Brain microvascular endothelial cell (primary cell): ENCODE measurements around the gene ARID2.

Experiments used
- DNase-seq: peaks from one replicate; pipeline ENCODE4 v3.0.0-alpha.2; 2020
- H3K27ac ChIP-seq: fragments of 250-450 bp; sonication (Bioruptor Pico); 2 replicates; pipeline ENCODE4 v1.5.1; 2020; ENCODE audit warnings: mild to moderate bottlenecking, moderate library complexity
- H3K27me3 ChIP-seq: fragments of 250-450 bp; sonication (Bioruptor Pico); replicated peaks from 2 replicates; pipeline ENCODE4 v1.5.1; 2020; ENCODE audit warnings: mild to moderate bottlenecking
- H3K36me3 ChIP-seq: fragments of 250-450 bp; sonication (Bioruptor Pico); replicated peaks from 2 replicates; pipeline ENCODE4 v1.5.1; 2020; ENCODE audit warnings: mild to moderate bottlenecking
- H3K4me3 ChIP-seq: 2 replicates; pipeline ENCODE4 v1.5.1; 2011; ENCODE audit warnings: low read depth, mild to moderate bottlenecking, control low read depth, low read length, moderate library complexity
- in situ Hi-C: cut with HindIII; loops from 2 replicates; pipeline ENCODE4 v1.10.0; 2017; ENCODE audit warnings: low sequenced_read_pairs, low pct_ligation_motif_present
- TF ChIP-seq, protein P1 (sequence below): IDR thresholded peaks from 2 replicates; pipeline ENCODE4 v1.5.1; 2011; ENCODE audit warnings: low read depth, mild to moderate bottlenecking, moderate library complexity, low read length, control low read depth, inconsistent platforms; ENCODE audit errors: missing control alignments

ARID2 gene

DNA sequence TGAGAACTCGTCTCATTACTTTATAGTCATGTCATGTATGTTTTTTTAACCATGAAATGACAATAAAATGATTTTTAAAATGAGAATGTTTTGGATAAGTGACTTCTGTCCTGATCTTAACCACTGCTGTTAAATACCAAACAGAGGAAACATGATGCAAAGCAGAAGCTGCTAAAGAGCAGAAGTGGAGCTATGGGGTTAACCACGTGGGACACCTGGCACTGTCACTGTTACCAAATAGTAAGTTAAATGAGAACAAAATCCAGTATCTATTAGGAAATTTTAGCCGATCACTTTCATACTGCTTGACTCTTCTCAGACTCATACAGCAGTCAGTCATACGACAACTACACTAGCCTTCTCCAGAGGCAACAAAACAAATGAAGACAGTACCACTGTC is 178.4 kb downstream of the ARID2 start:
- Histone ChIP-seq H3K27ac (no peak overlapping the region), H3K36me3 (no peaks in the 10 kb centered on the region), H3K27me3 (no peaks in the 10 kb centered on the region), H3K4me3 (no peak overlapping the region)
- no peak for DNase-seq
- TF ChIP-seq, protein P1, sequence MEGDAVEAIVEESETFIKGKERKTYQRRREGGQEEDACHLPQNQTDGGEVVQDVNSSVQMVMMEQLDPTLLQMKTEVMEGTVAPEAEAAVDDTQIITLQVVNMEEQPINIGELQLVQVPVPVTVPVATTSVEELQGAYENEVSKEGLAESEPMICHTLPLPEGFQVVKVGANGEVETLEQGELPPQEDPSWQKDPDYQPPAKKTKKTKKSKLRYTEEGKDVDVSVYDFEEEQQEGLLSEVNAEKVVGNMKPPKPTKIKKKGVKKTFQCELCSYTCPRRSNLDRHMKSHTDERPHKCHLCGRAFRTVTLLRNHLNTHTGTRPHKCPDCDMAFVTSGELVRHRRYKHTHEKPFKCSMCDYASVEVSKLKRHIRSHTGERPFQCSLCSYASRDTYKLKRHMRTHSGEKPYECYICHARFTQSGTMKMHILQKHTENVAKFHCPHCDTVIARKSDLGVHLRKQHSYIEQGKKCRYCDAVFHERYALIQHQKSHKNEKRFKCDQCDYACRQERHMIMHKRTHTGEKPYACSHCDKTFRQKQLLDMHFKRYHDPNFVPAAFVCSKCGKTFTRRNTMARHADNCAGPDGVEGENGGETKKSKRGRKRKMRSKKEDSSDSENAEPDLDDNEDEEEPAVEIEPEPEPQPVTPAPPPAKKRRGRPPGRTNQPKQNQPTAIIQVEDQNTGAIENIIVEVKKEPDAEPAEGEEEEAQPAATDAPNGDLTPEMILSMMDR = no peak
- in situ Hi-C loops = no loop called here

DNA sequence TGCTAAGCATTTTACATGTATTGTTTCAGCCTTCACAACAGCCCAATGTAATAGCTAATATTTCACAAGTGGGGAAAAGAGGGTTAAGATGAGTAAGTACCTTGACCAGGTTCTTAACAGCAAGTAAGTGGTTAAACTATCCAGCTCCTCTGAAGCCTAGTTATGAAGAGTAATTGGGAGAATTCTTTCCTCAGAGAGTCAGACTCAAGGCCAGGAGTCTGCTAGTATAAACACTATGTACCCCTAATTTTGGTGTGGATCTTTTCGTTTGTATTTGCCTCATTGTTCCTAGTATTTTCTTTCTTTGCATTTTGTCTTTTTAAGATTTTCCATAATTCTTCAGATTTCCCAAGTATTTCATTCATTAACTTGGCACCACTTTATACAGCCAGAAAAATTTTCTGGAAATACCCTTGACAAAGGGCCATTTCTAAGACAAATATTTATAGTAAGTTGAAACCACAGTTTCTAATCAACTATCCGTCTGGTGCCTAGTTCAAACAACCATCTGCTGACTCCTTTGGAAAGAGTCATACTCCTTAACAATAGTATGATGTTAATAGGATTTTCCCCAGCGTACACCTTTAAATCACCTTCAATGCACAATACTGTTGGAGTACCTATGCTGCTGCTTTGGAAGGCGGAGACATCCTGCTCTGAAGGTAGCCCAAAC is 179.7 kb downstream of the ARID2 start:
- no peak overlapping the region for H3K4me3 ChIP-seq
- no peaks in the 10 kb centered on the region for H3K27me3 ChIP-seq
- no peaks in the 10 kb centered on the region for H3K36me3 ChIP-seq
- DNase-seq = no peak
- in situ Hi-C loops = no loop called here
- TF ChIP-seq, protein P1 = no peak
- H3K27ac ChIP-seq = no peak overlapping the region

DNA sequence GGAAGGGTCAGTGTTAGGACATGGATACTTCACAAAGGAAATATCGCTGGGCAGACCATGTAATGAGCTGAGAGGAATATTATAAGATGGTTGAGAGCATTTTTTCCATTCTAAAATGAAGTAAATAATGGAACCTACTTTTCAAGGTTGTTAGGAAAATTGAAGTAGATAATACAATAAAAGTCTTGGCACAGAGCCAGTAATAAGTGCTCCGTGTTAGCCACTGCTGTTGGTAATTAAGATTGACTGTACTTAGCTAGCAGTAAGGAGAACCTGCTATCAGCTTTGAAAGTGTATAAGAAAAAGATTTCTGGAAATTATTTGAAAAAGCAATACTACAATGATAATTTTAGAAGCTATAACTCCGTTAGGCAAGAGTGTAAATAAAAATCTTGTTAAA is 183.3 kb downstream of the ARID2 start:
- TF ChIP-seq, protein P1 = no peak
- H3K27ac ChIP-seq = no peak overlapping the region
- no peak overlapping the region for H3K4me3 ChIP-seq
- no peaks in the 10 kb centered on the region for H3K36me3 ChIP-seq
- in situ Hi-C loops = no loop called here
- H3K27me3 ChIP-seq = no peaks in the 10 kb centered on the region
- DNase-seq = no peak

DNA sequence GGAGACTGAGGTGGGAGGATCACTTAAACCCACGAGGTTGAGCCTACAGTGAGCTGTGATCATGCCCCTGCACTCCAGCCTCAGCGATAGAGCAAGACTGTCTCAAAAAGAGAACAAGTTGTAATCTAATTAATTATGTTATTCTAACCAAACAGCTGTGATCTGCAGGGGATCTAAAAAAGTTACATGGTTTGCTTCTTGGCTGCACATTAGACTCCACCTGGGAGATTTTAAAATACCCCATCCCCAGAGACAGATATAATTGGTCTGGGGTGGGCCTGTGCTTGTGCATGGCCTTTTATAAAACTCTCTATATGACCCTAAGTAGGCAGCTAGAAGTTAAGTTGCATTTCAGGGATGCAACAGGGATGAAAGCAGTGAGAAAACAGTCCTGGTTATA is 184.1 kb downstream of the ARID2 start:
- TF ChIP-seq, protein P1 = no peak
- in situ Hi-C loops = no loop called here
- Histone ChIP-seq H3K27ac (no peak overlapping the region), H3K27me3 (no peaks in the 10 kb centered on the region), H3K36me3 (peaks cover 5% of the 10 kb centered on the region), H3K4me3 (no peak overlapping the region)
- DNase-seq = no peak

DNA sequence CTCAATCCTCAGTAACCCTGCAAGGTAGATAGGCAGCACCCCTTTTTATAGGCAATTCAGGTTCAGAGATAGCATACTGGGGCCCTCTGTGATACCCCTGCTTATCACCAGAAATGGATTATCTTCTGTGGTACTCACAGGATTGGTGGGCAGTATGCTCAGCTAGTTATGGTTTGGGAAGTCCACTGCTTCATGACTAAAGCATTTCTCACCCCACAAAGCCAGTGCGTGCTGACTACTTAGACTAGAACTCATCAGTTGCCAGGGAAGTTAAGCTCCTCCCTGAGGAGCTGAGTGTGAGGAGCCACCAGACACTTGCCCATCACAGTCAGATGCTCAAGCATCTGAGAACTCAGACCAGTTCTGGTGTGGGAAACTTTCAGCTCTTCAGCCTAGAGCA is 184.6 kb downstream of the ARID2 start:
- DNase-seq = peak; percentile 87
- TF ChIP-seq, protein P1 = no peak

DNA sequence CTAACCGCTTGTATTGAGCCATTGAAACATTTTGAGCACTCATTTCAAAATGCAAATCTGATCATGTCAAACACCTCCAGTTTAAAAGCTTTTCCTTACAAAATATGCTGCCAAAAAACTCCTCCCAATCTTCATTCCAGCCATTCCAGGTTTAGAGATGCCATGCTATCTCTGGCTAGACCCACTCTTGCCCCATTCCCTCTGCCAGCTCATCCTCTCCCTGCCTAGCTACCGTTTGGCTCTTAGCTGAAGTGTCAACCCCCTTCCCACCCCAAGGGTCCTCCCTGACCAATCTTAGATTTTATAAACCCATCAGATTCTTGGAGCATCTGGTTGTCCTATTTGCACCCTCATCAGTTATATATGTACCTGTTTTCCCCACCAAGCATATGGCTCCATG is 185.9 kb downstream of the ARID2 start:
- TF ChIP-seq, protein P1 = no peak
- H3K27me3 ChIP-seq = no peaks in the 10 kb centered on the region
- H3K4me3 ChIP-seq = no peak overlapping the region
- in situ Hi-C loops = no loop called here
- DNase-seq = no peak
- H3K36me3 ChIP-seq = peaks cover 5% of the 10 kb centered on the region
- H3K27ac ChIP-seq = no peak overlapping the region

More for the DNA sequence above, 184.6 kb downstream of the ARID2 start:
- Histone ChIP-seq H3K27me3 (no peaks in the 10 kb centered on the region), H3K27ac (no peak overlapping the region), H3K4me3 (no peak overlapping the region), H3K36me3 (peaks cover 5% of the 10 kb centered on the region)
- in situ Hi-C loops = no loop called here
